Hepatocyte (in vitro differentiated cells): Measurements from ENCODE around the gene NDUFC2. TPM values are rescaled to one million over a fixed set of nuclear protein-coding genes. Genes with fewer than 3 reads are reported as not detected.
"Not testable (repeated sequence)": the region's sequence is repeated elsewhere in the genome, so short reads cannot be mapped to it uniquely, and the experiment has no call there.

Experiments
- DNase-seq: peaks from one replicate; pipeline ENCODE4 v3.0.0-alpha.2; 2016; ENCODE audit warnings: low spot score
- H2AFZ ChIP-seq: fragments of 200-600 bp; sonication (generic); 2 replicates; pipeline ENCODE4 v1.6.0; 2016; ENCODE audit warnings: antibody characterized with exemption, mild to moderate bottlenecking
- H3K27ac ChIP-seq: fragments of 200-600 bp; sonication (generic); 2 replicates; pipeline ENCODE4 v1.5.1; 2016; ENCODE audit warnings: mild to moderate bottlenecking
- H3K27me3 ChIP-seq: fragments of 200-600 bp; sonication (generic); 2 replicates; pipeline ENCODE4 v1.6.1; 2016
- H3K36me3 ChIP-seq: fragments of 200-600 bp; sonication (generic); replicated peaks from 2 replicates; pipeline ENCODE4 v1.5.1; 2016; ENCODE audit warnings: low read depth; ENCODE audit not compliant: insufficient read depth
- H3K4me1 ChIP-seq: fragments of 200-600 bp; sonication (generic); 2 replicates; pipeline ENCODE4 v1.5.1; 2016; ENCODE audit warnings: mild to moderate bottlenecking, moderate library complexity; ENCODE audit not compliant: insufficient read depth
- H3K4me2 ChIP-seq: fragments of 200-600 bp; sonication (generic); 2 replicates; pipeline ENCODE4 v1.6.0; 2016
- H3K4me3 ChIP-seq: fragments of 200-600 bp; sonication (generic); 2 replicates; pipeline ENCODE4 v1.5.1; 2016; ENCODE audit warnings: mild to moderate bottlenecking
- H3K79me2 ChIP-seq: fragments of 200-600 bp; sonication (generic); 2 replicates; pipeline ENCODE4 v1.6.0; 2017; ENCODE audit warnings: mild to moderate bottlenecking
- H3K9me2 ChIP-seq: fragments of 200-600 bp; sonication (generic); replicated peaks from 2 replicates; pipeline ENCODE4 v1.6.0; 2017; ENCODE audit warnings: mild to moderate bottlenecking; ENCODE audit not compliant: insufficient read depth
- H3K9me3 ChIP-seq: fragments of 200-600 bp; sonication (generic); 2 replicates; pipeline ENCODE4 v1.5.1; 2016; ENCODE audit warnings: low read depth, mild to moderate bottlenecking
- H4K20me1 ChIP-seq: fragments of 200-600 bp; sonication (generic); 2 replicates; pipeline ENCODE4 v1.6.0; 2016; ENCODE audit warnings: mild to moderate bottlenecking; ENCODE audit not compliant: insufficient read depth, poor library complexity, severe bottlenecking
- CTCF ChIP-seq: fragments of 200-600 bp; sonication (generic); IDR thresholded peaks from 2 replicates; pipeline ENCODE4 v1.5.1; 2016; ENCODE audit warnings: antibody characterized with exemption, mild to moderate bottlenecking; ENCODE audit not compliant: poor library complexity
- EZH2 ChIP-seq: fragments of 200-600 bp; sonication (generic); IDR thresholded peaks from 2 replicates; pipeline ENCODE4 v1.6.1; 2016; ENCODE audit warnings: antibody characterized with exemption, mild to moderate bottlenecking, borderline replicate concordance
- EZH2phosphoT487 ChIP-seq: fragments of 200-600 bp; sonication (generic); IDR thresholded peaks from one replicate; pipeline ENCODE4 v1.6.1; 2018; ENCODE audit warnings: antibody characterized with exemption, mild to moderate bottlenecking, low read depth, moderate library complexity; ENCODE audit not compliant: unreplicated experiment, severe bottlenecking
- WGBS: methylation state at CpG from one replicate; pipeline ENCODE4 v1.1.6; 2016; ENCODE audit warnings: low lambda C conversion rate; ENCODE audit errors: missing lambda C conversion rate; 5-methylcytosine and 5-hydroxymethylcytosine counted together
- polyA plus RNA-seq: library from polyadenylated mRNA; unstranded; fragments of >200 nt; fragmentation: Nextera tagmentation; extraction: Ambion mirVana; gene quantifications from 2 replicates; pipeline ENCODE4 v1.2.1, GENCODE V29; 2016
- total RNA-seq: library from RNA; depleted of rRNA; stranded (reverse); fragments of >200 nt; gene quantifications from 2 replicates; pipeline ENCODE4 v1.2.3, GENCODE V29; 2014

NDUFC2 gene
- total and polyA plus RNA-seq, 2 experiments from 2014 or later: 115 to 481 TPM

DNA sequence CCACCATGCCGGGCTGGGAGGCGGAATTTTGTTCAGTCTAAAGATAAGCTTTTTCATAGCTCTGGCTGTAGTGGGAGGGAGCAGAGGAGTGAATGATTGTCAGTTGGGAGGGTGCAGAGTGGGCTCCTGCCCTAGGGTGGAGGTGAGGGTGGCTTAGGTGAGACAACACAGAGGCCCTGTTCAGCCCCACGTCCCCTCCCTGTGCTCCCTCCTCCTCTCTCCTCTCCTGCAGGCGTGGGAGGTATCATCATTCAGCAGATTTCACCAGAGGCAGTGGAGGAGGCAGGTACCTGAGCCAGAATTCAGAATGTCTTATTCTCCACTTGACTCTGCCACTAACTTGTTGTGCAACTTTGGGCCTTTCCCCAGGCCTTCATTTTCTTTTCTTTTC, 17.7 kb downstream of the NDUFC2 start:
- Histone ChIP-seq H4K20me1 (no peaks in the 10 kb centered on the region), H3K27ac (no peak overlapping the region), H3K9me2 (no peaks in the 10 kb centered on the region), H3K4me2 (no peak overlapping the region), H3K9me3 (no peaks in the 10 kb centered on the region), H3K4me3 (no peak overlapping the region), H3K79me2 (no peaks in the 10 kb centered on the region), H3K36me3 (no peaks in the 10 kb centered on the region), H3K4me1 (no peaks in the 10 kb centered on the region), H2AFZ (no peak overlapping the region), H3K27me3 (no peaks in the 10 kb centered on the region)
- DNase-seq: no peak
- no peak for TF ChIP-seq EZH2
- no peak for TF ChIP-seq CTCF
- no peak for TF ChIP-seq EZH2phosphoT487
- 33% methylated on average over 4 of the region's 4 CpGs for WGBS

- H3K4me3 ChIP-seq: no peak overlapping the region
- no peak overlapping the region for H3K27ac ChIP-seq
- no peaks in the 10 kb centered on the region for H4K20me1 ChIP-seq
- no peak for DNase-seq
- H3K36me3 ChIP-seq: no peaks in the 10 kb centered on the region
- no peaks in the 10 kb centered on the region for H3K9me3 ChIP-seq
- no peaks in the 10 kb centered on the region for H3K79me2 ChIP-seq
- TF ChIP-seq EZH2: no peak
- no peak for TF ChIP-seq CTCF
- TF ChIP-seq EZH2phosphoT487: no peak
- H2AFZ ChIP-seq: no peak overlapping the region
- H3K27me3 ChIP-seq: no peaks in the 10 kb centered on the region
- no peaks in the 10 kb centered on the region for H3K9me2 ChIP-seq
- H3K4me1 ChIP-seq: no peaks in the 10 kb centered on the region
- WGBS: 72% methylated on average over 4 of the region's 4 CpGs
- H3K4me2 ChIP-seq: no peak overlapping the region
Observed at GRCh38 chr11:78061088-78061920, 18.4 kb downstream of the NDUFC2 start.

DNA sequence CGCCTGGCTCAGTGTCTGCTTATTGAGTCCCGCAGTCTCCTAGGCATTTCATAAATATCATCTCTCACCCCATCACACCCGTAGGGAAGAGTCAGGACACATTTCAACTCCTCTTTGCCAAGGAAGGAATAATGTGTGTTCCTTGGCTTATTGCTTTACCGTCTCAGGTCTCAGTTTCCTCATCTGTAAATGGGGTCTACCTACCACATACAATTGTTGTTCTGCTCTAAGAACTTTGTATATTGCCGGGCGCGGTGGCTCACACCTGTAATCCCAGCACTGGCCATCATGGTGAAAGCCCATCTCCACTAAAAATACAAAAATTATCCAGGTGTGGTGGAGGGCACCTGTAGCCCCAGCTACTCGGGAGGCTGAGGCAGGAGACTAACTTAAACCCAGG, 19.1 kb downstream of the NDUFC2 start:
- TF ChIP-seq EZH2 (no peak), CTCF (no peak), EZH2phosphoT487 (no peak)
- Histone ChIP-seq H3K27me3 (no peaks in the 10 kb centered on the region), H3K9me2 (no peaks in the 10 kb centered on the region), H3K9me3 (no peaks in the 10 kb centered on the region), H2AFZ (no peak overlapping the region), H3K4me3 (no peak overlapping the region), H3K79me2 (no peaks in the 10 kb centered on the region), H4K20me1 (no peaks in the 10 kb centered on the region), H3K4me2 (no peak overlapping the region), H3K4me1 (no peaks in the 10 kb centered on the region), H3K27ac (no peak overlapping the region), H3K36me3 (no peaks in the 10 kb centered on the region)
- no peak for DNase-seq
- 97% methylated on average over 8 of the region's 8 CpGs for WGBS

GRCh38 chr11:78059749-78060328, 19.8 kb downstream of the NDUFC2 start:
- WGBS: 97% methylated on average over 9 of the region's 9 CpGs
- not testable (repeated sequence) for H2AFZ ChIP-seq, H3K79me2 ChIP-seq, H3K27ac ChIP-seq, H3K4me2 ChIP-seq, H3K27me3 ChIP-seq, H4K20me1 ChIP-seq, DNase-seq, H3K9me3 ChIP-seq, H3K36me3 ChIP-seq, H3K9me2 ChIP-seq, H3K4me3 ChIP-seq, H3K4me1 ChIP-seq
